ENCODE data around the gene TRMT1. TPM values are rescaled to one million over a fixed set of nuclear protein-coding genes. Genes with fewer than 3 reads are reported as not detected.

TRMT1 gene
- total and polyA plus RNA-seq, 2 of the 8 experiments (the other 6 are each of a cell fraction or from before 2014, with no cell fraction given) = 77.4 to 99.3 TPM

DNA sequence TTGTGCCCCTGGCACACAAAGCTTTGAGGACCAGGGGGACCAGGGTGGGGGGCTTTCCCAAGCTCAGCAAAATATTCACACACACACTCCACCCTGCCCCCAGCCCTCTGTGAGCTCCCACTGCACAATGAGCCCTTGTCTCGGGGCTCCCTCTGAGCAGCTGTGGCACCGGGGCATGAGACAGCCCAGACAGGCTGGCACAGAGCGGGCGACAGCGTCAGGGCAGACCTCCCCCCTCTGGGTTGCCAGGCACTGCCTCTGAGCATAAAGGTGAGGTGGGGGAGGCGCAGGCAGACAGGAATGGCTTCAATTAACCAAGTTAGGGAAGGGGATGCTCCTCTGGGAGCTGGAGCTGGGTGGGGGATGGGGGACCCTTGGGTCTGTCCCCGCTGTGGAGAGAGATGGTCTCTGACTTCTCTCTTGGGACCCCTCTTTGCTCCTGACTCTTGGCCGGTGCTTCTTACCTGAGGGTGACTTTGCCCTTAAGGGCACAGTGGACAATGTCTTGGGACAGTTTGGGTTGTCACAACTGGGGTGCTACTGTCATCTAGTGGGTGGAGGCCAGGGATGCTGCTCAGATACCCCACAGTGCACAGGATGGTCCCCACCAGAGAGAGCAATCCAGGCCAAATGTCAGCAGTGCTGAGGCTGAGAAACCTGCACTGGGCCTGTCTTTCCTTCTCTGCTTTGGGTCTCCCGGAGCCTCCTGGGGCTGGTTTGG lies 44.2 kb downstream of the TRMT1 start (continued):
- TF ChIP-seq POU5F1 (IDR thresholded peaks at IDR 0.05; ENCODE audit: low read depth, low read length) (no peak), ZNF274 (IDR thresholded peaks at IDR 0.05; ENCODE audit: borderline replicate concordance, extremely low read depth, low read length) (no peak), KDM1A (IDR thresholded peaks at IDR 0.05; ENCODE audit: borderline replicate concordance, low read length) (no peak), FOSL1 (IDR thresholded peaks at IDR 0.05; ENCODE audit: insufficient read depth, low read depth, low read length) (no peak), SRF (IDR thresholded peaks at IDR 0.05; ENCODE audit: low read depth, low read length) (no peak), RAD21 (IDR thresholded peaks at IDR 0.05 in 1 of 2, conservative IDR thresholded peaks at IDR 0.05 in 1 of 2; ENCODE audit: low read depth in 2 of 2, low read length in 2 of 2) (no peak)
- TF ChIP-seq, protein P1, sequence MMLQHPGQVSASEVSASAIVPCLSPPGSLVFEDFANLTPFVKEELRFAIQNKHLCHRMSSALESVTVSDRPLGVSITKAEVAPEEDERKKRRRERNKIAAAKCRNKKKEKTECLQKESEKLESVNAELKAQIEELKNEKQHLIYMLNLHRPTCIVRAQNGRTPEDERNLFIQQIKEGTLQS (IDR thresholded peaks at IDR 0.05; ENCODE audit: insufficient read depth, low read depth, low read length) = no peak

Measured in H1 (cell line).